HTERT RPE-1 (cell line): ENCODE measurements around the gene PNRC1.
"Not testable (repeated sequence)": the region's sequence is repeated elsewhere in the genome, so short reads cannot be mapped to it uniquely, and the experiment has no call there.

Experiments
- in situ Hi-C: fragments of 300-500 bp; cut with MboI; formaldehyde crosslinking; loops from 4 replicates; pipeline ENCODE4 v1.14.3; 2020; ENCODE audit warnings: low sequenced_read_pairs

PNRC1 gene

GRCh38 chr6:89080281-89081128 is at the start of gene PNRC1:
TSS of gene PNRC1 (plus strand) at chr6:89080751. CDS start at chr6:89080895, 144 bp downstream.
- in situ Hi-C loops = no loop called here

- in situ Hi-C loops = no loop called here
Observed at GRCh38 chr6:89032599-89032998, 48.0 kb upstream of the PNRC1 start.

- in situ Hi-C loops = no loop called here
Observed at GRCh38 chr6:89033461-89033860, 47.1 kb upstream of the PNRC1 start.

- in situ Hi-C loops = not testable (repeated sequence)
Observed at GRCh38 chr6:89034116-89034515, 46.4 kb upstream of the PNRC1 start.

- in situ Hi-C loops = no loop called here
Observed at GRCh38 chr6:89034586-89035251, 45.8 kb upstream of the PNRC1 start.

- in situ Hi-C loops = no loop called here
Observed at GRCh38 chr6:89035252-89036101, 45.1 kb upstream of the PNRC1 start.

- in situ Hi-C loops = no loop called here
Observed at GRCh38 chr6:89037141-89037900, 43.2 kb upstream of the PNRC1 start.

- in situ Hi-C loops = not testable (repeated sequence)
Observed at GRCh38 chr6:89037901-89038293, 42.7 kb upstream of the PNRC1 start.

- in situ Hi-C loops = no loop called here
Observed at GRCh38 chr6:89042664-89043063, 37.9 kb upstream of the PNRC1 start.

- in situ Hi-C loops = no loop called here
Observed at GRCh38 chr6:89044328-89045010, 36.1 kb upstream of the PNRC1 start.

GRCh38 chr6:89045011-89045387 is 35.6 kb upstream of the PNRC1 start:
- in situ Hi-C loops = no loop called here

GRCh38 chr6:89045576-89045975 is 35.0 kb upstream of the PNRC1 start:
- in situ Hi-C loops = no loop called here

GRCh38 chr6:89047473-89047872 is 33.1 kb upstream of the PNRC1 start:
- in situ Hi-C loops = no loop called here

- in situ Hi-C loops = no loop called here
Observed at GRCh38 chr6:89048288-89048923, 32.1 kb upstream of the PNRC1 start.

GRCh38 chr6:89048985-89049384 is 31.6 kb upstream of the PNRC1 start:
- in situ Hi-C loops = no loop called here

- in situ Hi-C loops = no loop called here
Observed at GRCh38 chr6:89050155-89050554, 30.4 kb upstream of the PNRC1 start.

GRCh38 chr6:89050697-89051096 is 29.9 kb upstream of the PNRC1 start:
- in situ Hi-C loops = no loop called here

GRCh38 chr6:89051676-89052075 is 28.9 kb upstream of the PNRC1 start:
- in situ Hi-C loops = no loop called here

GRCh38 chr6:89054208-89054607 is 26.3 kb upstream of the PNRC1 start:
- in situ Hi-C loops = no loop called here

- in situ Hi-C loops = no loop called here
Observed at GRCh38 chr6:89057759-89058158, 22.8 kb upstream of the PNRC1 start.
